Measurements from ENCODE around the gene SLC6A1.

DNA sequence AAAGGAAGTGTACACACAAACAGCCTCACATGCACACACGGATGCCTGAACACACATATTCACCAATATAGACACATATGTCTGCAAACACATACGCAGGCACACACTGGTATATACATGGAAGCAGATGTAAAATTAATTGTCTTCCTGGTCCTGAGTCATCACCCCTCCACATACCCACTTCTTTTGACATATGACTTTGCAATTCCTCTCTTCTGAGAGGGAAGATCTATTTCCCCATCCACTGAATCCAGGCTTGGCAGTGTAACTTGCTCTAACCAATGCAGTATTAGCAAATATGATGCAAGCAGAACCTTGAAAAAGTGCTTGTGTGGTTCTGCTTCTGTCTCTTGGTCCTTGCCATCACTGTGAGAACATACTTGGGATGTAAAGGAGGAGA lies 84.9 kb downstream of the SLC6A1 start:
- TF ChIP-seq, protein P1, sequence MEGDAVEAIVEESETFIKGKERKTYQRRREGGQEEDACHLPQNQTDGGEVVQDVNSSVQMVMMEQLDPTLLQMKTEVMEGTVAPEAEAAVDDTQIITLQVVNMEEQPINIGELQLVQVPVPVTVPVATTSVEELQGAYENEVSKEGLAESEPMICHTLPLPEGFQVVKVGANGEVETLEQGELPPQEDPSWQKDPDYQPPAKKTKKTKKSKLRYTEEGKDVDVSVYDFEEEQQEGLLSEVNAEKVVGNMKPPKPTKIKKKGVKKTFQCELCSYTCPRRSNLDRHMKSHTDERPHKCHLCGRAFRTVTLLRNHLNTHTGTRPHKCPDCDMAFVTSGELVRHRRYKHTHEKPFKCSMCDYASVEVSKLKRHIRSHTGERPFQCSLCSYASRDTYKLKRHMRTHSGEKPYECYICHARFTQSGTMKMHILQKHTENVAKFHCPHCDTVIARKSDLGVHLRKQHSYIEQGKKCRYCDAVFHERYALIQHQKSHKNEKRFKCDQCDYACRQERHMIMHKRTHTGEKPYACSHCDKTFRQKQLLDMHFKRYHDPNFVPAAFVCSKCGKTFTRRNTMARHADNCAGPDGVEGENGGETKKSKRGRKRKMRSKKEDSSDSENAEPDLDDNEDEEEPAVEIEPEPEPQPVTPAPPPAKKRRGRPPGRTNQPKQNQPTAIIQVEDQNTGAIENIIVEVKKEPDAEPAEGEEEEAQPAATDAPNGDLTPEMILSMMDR (IDR thresholded peaks at IDR 0.05; ENCODE audit: insufficient read depth, low read length) = no peak
- no peak for TF ChIP-seq POLR2AphosphoS5 (IDR thresholded peaks at IDR 0.05; ENCODE audit: low read depth)
- TF ChIP-seq, protein P2, sequence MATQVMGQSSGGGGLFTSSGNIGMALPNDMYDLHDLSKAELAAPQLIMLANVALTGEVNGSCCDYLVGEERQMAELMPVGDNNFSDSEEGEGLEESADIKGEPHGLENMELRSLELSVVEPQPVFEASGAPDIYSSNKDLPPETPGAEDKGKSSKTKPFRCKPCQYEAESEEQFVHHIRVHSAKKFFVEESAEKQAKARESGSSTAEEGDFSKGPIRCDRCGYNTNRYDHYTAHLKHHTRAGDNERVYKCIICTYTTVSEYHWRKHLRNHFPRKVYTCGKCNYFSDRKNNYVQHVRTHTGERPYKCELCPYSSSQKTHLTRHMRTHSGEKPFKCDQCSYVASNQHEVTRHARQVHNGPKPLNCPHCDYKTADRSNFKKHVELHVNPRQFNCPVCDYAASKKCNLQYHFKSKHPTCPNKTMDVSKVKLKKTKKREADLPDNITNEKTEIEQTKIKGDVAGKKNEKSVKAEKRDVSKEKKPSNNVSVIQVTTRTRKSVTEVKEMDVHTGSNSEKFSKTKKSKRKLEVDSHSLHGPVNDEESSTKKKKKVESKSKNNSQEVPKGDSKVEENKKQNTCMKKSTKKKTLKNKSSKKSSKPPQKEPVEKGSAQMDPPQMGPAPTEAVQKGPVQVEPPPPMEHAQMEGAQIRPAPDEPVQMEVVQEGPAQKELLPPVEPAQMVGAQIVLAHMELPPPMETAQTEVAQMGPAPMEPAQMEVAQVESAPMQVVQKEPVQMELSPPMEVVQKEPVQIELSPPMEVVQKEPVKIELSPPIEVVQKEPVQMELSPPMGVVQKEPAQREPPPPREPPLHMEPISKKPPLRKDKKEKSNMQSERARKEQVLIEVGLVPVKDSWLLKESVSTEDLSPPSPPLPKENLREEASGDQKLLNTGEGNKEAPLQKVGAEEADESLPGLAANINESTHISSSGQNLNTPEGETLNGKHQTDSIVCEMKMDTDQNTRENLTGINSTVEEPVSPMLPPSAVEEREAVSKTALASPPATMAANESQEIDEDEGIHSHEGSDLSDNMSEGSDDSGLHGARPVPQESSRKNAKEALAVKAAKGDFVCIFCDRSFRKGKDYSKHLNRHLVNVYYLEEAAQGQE (IDR thresholded peaks at IDR 0.05; ENCODE audit: insufficient replicate concordance, low read depth) = no peak

Measured in HL-60 (cell line).